ENCODE measurements around the gene HSD17B2.

DNA sequence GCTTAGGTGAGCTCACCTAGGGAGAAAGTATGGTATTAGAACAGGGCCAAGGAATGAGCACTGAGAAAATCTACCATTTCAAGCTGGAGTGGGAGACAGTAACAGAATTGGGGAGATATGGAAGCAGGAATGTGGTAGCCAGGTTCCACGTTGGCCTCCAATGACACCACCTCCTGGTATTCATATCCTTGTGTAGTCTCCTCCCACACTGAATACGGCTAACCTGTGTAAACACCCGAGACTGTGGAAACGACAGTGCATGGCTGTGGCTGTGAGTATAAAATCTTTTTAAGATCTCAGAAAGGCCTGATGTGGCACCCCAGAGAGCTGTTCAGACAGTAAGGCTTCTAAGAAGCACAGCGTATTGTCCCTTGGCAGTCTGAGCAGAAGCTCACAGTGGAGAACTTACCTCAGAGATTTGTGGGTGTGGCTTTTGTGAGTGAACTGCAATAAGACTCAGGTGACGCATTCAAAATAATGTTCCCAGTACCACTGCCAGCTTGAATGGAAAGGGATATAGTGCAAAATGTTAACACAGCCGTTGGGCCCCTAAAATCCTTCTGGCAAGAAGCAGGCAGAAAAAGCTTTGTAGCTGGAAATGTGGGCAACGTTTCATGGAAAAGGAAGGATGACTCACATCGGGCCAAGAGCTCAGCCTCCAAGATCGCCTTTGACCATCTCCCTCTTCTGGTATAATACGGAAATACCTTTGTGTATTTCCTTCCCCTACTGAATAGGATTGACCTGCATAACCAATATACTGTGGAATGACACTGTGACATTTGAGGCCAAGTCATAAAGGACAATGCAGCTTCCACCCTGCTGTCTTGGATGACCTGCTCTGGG is 38.2 kb upstream of the HSD17B2 start:
- TF ChIP-seq NFYB (CRISPR knock-in tag; conservative IDR thresholded peaks at IDR 0.05; ENCODE audit: low read depth) (no peak), GABPB1 (CRISPR knock-in tag; IDR thresholded peaks at IDR 0.05) (no peak), SMAD4 (CRISPR knock-in tag; IDR thresholded peaks at IDR 0.05) (no peak), IRF2 (CRISPR knock-in tag; IDR thresholded peaks at IDR 0.05; ENCODE audit: borderline replicate concordance, low read depth) (no peak), NR1H2 (CRISPR knock-in tag; IDR thresholded peaks at IDR 0.05) (no peak), TEAD4 (CRISPR knock-in tag; IDR thresholded peaks at IDR 0.05) (no peak)
- TF ChIP-seq, protein P1, sequence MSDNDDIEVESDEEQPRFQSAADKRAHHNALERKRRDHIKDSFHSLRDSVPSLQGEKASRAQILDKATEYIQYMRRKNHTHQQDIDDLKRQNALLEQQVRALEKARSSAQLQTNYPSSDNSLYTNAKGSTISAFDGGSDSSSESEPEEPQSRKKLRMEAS (CRISPR knock-in tag; IDR thresholded peaks at IDR 0.05): no peak
- TF ChIP-seq, protein P2, sequence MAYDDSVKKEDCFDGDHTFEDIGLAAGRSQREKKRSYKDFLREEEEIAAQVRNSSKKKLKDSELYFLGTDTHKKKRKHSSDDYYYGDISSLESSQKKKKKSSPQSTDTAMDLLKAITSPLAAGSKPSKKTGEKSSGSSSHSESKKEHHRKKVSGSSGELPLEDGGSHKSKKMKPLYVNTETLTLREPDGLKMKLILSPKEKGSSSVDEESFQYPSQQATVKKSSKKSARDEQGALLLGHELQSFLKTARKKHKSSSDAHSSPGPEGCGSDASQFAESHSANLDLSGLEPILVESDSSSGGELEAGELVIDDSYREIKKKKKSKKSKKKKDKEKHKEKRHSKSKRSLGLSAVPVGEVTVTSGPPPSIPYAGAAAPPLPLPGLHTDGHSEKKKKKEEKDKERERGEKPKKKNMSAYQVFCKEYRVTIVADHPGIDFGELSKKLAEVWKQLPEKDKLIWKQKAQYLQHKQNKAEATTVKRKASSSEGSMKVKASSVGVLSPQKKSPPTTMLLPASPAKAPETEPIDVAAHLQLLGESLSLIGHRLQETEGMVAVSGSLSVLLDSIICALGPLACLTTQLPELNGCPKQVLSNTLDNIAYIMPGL (CRISPR knock-in tag; IDR thresholded peaks at IDR 0.05): no peak
- TF ChIP-seq, protein P3, sequence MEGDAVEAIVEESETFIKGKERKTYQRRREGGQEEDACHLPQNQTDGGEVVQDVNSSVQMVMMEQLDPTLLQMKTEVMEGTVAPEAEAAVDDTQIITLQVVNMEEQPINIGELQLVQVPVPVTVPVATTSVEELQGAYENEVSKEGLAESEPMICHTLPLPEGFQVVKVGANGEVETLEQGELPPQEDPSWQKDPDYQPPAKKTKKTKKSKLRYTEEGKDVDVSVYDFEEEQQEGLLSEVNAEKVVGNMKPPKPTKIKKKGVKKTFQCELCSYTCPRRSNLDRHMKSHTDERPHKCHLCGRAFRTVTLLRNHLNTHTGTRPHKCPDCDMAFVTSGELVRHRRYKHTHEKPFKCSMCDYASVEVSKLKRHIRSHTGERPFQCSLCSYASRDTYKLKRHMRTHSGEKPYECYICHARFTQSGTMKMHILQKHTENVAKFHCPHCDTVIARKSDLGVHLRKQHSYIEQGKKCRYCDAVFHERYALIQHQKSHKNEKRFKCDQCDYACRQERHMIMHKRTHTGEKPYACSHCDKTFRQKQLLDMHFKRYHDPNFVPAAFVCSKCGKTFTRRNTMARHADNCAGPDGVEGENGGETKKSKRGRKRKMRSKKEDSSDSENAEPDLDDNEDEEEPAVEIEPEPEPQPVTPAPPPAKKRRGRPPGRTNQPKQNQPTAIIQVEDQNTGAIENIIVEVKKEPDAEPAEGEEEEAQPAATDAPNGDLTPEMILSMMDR (IDR thresholded peaks at IDR 0.05): no peak
- TF ChIP-seq, protein P4, sequence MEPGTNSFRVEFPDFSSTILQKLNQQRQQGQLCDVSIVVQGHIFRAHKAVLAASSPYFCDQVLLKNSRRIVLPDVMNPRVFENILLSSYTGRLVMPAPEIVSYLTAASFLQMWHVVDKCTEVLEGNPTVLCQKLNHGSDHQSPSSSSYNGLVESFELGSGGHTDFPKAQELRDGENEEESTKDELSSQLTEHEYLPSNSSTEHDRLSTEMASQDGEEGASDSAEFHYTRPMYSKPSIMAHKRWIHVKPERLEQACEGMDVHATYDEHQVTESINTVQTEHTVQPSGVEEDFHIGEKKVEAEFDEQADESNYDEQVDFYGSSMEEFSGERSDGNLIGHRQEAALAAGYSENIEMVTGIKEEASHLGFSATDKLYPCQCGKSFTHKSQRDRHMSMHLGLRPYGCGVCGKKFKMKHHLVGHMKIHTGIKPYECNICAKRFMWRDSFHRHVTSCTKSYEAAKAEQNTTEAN (CRISPR knock-in tag; IDR thresholded peaks at IDR 0.05): no peak

All from WTC11 (cell line).